Glomerular endothelial cell (primary cell): ENCODE data around the gene TPCN2. TPM values are rescaled to one million over a fixed set of nuclear protein-coding genes. Genes with fewer than 3 reads are reported as not detected.

Experiments
- DNase-seq: peaks from one replicate; pipeline ENCODE4 v3.0.0-alpha.2; 2011; ENCODE audit warnings: low read depth, low spot score; ENCODE audit errors: extremely low read depth
- total RNA-seq: library from RNA; depleted of rRNA; stranded (reverse); fragments of >200 nt; gene quantifications from 2 replicates; pipeline ENCODE4 v1.2.3, GENCODE V29; 2015

Gene TPCN2
- total RNA-seq, 1 donor from 2014 or later, result 19.7 TPM

DNA sequence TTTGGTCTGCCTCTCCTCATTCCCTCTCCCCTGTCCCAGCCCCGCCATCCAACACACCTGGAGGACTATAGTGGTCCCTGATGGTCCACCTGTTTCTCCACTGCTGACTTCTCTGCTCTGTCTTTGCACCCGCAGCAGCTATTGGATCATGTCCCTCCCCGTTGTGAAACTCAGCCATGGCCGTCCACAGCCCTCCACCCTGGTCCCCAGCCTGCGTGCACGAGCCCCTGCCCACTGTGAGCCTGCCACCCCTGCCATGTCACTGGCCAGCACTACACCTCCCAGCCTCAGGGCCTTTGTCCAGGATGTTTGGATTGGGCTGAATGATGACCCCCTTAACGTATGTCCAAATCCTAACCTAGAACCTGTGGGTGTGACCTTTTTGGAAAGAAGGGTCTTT lies 59.3 kb downstream of the TPCN2 start:
- DNase-seq, result no peak

DNA sequence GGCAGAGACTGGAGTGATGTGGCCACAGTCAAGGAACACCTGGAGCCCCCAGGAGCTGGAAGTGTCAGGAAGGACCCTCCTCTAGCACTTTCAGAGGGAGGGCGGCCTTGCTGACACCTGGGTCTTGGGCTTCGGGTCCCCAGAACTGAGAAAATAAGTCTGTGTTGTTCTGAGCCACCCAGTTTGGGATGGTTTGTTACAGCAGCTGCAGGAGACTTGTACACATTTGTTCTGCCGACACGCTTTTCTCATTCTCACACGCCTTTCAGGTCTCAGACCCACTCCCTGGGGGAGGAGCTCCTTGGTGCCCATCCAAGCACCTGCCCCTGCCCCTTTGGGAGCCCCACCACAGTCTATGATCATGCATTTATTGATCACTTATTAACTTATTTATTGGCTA lies 59.8 kb downstream of the TPCN2 start:
- no peak for DNase-seq

- DNase-seq, result no peak
Measured at GRCh38 chr11:69109101-69109500, 60.4 kb downstream of the TPCN2 start.

GRCh38 chr11:69110451-69110850 lies 61.7 kb downstream of the TPCN2 start:
- DNase-seq, result no peak

GRCh38 chr11:69111624-69112542 lies 63.2 kb downstream of the TPCN2 start:
- no peak for DNase-seq

- DNase-seq, result no peak
Measured at GRCh38 chr11:69113226-69113625, 64.5 kb downstream of the TPCN2 start.

DNA sequence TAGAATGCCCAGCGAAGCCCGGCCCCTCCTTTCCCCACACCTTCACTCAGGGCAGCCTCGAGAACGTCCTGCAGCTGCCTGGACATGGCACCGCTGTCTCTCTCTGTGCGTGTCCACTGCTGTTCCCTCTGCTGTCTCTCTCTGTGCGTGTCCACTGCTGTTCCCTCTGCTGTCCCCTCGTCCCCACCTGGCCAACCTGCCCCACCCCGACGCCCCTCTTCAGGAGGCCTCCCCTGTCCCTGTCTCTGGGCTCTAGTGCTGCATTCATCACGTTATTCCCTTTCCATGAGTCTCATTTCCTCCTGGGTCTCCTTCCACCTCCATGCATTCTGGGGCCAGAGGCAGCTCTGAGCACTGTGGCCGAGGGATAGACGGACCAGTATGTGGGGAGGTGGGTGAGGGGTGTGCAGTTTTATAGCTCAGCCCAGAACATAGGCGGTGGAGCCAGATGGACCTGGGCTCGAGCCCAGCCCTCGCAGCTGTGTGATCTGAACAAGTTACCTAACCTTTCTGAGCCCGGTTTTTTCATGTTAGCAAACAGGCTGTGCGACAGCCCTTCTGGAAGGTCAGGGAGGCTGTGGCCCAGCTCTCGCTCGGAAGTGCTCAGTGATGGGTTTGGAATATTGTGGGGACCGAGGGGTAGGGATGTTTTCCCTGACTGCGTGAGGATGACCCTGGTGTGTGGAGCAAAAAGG lies 65.1 kb downstream of the TPCN2 start:
- DNase-seq, result no peak

DNA sequence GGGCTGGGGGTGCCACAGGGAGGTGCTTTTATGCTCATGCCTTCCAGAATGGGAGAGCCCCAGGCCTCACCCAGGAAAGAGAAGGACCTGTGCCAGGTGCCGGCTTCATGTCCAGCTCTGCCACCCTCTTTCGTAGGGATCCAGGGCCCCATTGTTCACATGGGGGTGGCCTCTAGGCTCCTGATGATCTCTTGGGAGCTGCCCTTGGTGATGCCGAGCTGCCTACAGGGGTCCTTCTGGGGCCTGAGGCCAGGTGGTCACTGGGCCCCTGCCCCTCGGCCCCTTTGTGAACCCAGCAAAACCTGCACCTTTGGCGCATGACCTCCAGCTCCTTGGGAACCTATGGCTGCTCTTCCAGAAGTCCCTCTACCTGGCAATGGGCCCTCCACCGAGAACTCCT lies 65.6 kb downstream of the TPCN2 start:
- no peak for DNase-seq

DNA sequence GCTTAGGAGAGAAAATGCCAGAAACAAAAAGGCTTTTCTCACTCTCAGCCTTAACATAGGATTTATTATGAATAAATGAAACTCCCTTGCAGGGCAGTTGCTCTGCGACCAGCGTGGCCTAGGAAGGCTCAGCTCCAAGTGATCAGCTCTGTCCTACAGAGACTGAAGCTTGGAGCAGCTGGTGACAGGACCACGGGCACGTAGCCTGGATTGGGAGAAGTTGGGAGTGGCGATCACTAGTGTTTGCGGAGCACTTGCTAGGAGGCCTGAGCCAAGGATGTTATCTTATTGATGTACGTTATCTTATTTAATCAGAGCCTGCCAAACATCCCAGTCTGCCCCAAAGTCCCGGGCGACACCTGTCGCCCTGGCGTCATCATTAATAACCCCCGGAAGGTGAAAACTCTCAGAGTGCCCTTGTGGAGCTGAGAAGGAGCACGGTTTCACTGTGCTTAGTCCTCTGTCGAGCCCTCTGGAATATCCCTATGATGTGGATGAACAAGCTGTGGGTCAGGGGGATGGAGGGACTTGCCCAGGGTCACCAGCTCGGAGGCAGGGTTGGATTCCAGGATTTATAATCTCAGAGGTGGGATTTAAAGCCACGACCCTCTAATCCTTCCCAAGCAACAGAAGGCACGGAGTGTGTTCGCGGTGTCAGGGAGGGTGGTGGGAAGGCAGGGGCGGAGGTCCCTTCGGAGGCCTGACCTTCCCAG lies 66.2 kb downstream of the TPCN2 start:
- no peak for DNase-seq

GRCh38 chr11:69115586-69116560 lies 67.1 kb downstream of the TPCN2 start:
- no peak for DNase-seq

DNA sequence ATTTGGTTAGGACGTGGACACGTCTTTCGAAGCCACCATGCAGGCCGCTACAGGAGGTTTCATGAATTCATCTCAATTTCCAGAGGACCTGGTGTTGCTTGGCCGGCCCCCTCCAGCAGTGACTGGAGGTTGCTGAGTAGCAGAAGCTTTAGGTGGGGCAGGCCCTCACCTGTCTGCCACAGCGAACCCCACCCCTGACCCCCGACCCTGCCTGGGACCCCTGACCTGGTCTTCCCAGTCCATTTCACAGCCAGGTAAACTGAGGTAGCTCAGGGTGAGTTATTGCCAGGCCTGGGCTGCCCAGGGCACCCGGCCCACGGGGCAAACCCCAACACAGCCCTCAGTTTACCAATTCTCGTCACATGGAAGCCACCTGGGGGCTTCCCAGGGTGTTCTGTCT lies 67.9 kb downstream of the TPCN2 start:
- no peak for DNase-seq

DNA sequence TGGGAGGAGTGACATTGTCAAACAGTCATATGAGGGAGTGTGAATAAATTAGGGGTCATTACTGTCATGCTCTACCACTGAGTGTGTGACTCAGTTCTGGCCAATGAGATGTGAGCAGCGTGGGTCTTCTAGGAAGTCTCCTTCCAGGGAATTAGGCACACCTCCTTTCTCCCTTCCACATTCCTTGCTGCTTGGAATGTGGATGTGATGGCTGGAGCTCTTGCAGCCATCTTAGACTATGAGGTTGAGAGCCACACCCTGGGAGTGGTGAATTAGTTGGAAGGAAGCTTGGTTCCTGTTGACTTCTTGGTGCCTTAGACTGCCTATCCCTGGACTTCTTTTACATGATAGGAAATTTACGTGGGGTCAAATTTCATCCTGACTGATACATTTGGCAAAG lies 70.5 kb downstream of the TPCN2 start:
- no peak for DNase-seq

DNA sequence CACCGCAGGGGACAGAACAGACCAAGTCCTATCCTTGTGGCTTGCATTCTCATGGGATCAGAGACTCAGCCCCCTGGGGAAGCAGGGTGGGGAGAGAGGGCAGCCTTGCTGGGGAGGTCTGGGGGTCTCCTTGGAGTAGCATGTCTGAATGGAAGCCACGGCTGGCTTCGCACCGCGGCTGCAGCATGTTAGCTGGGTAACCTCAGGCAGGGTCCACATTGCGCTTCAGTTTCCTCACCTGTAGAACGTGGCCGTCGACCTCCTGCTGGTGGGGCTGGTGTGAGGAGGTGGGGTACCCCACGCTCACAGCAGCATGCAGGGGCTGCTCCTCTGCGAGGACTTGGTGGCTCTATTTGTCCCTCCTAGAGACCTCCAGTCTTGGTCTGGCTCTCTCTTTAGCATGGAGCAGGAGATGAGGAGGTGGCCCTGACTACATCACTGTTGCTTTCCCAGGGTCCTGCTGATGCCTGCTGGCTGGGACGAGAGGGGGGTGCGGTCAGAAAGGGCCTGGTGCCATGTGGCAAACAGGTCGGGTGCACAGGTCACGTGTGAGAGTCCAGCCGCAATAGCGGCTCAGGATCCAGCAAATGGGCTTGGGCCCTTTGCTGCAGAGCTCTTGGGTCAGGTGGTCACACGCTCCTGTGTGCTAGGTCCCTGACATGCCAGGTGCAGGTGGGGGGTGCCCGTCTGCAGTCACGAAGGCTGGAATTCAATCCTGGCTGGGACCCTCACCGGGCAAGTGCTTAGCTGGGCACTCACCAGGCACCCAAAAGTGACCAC lies 71.6 kb downstream of the TPCN2 start:
- no peak for DNase-seq

- no peak for DNase-seq
Measured at GRCh38 chr11:69121021-69121420, 72.3 kb downstream of the TPCN2 start.

DNA sequence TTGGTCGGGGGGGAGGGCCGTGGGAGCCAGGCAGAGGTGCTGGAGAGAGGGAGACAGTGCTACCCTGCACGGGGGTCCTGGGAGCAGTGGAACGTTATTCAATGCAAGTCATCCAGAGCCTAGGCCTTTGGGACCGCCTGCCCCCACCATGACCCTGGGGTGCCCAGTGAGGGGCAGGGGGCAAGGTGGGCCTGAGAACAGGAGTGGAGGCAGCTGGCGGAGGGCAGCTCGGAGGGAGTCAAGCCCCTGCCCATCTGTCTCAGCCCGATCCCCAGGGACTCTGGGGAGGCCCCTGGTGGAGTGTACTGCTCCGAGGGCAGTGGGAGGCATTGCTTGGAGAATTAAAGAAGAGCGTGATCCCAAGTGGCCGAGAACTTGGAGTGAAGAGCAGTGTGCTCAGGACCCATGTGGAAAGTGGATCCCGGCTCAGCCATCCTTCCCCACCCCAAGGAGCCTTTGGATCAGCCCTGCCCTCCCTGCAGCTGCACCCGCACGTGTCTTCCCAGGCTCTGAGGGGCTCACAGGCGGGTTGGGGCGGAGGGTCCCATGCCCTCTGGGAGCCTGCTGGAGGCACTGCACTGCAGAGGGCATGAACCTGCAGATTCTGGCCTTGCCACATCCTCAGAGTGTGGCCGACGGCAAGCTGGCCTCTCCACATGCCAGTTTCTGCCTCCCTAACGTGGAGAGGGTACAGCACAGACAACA lies 73.0 kb downstream of the TPCN2 start:
- no peak for DNase-seq

DNA sequence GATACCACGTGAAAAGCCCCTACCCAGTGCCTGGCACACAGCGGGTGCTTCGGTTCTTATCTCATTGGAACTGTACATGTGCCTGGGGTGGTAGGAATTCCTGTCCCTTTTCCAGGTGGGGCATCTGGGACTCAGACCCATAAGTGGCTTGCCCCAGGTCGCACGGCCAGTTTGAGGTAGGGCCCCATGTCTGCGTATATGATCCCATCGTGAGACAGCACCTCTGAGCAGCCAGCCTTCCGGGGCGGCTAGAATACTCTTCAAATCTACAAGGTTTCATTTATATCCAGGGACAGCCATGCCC lies 73.5 kb downstream of the TPCN2 start:
- no peak for DNase-seq

- DNase-seq, result peak; percentile 16
Measured at GRCh38 chr11:69122630-69123431, 74.1 kb downstream of the TPCN2 start.
